ENCODE results near the gene ADH4. TPM values are rescaled to one million over a fixed set of nuclear protein-coding genes. Genes with fewer than 3 reads are reported as not detected.

ADH4 gene
- total RNA-seq, 1 experiment from 2014 or later, result not detected

- no peak for ATAC-seq
- ChIA-PET CTCF (no interaction called here), POLR2A (ENCODE audit: unreplicated experiment) (no interaction called here)
- no peaks in the 10 kb centered on the region for H3K9me3 ChIP-seq (ENCODE audit: low read length)
- intact Hi-C loops (cut with micrococcal nuclease), result no loop called here
- H3K27me3 ChIP-seq (ENCODE audit: low read length), result no peaks in the 10 kb centered on the region
- no peaks in the 10 kb centered on the region for H3F3A ChIP-seq (ENCODE audit: low read length, unreplicated experiment)
- H2AFZ ChIP-seq (ENCODE audit: low read length), result no peak overlapping the region
- no peaks in the 10 kb centered on the region for H4K20me1 ChIP-seq (ENCODE audit: low read length)
- no TSS peak for BruUV-seq (replicated peaks)
- no peak overlapping the region for H3K4me2 ChIP-seq (ENCODE audit: low read length)
- H3K79me2 ChIP-seq (ENCODE audit: low read length), result no peaks in the 10 kb centered on the region
- H3K36me3 ChIP-seq (ENCODE audit: low read depth, low read length), result no peaks in the 10 kb centered on the region
- H3K27ac ChIP-seq (ENCODE audit: low read length), result no peak overlapping the region
- TF ChIP-seq CTCF (conservative IDR thresholded peaks at IDR 0.05; ENCODE audit: low read depth, low read length) (no peak), EZH2phosphoT487 (IDR thresholded peaks at IDR 0.05; ENCODE audit: borderline replicate concordance, low read length) (no peak), EZH2 (IDR thresholded peaks at IDR 0.05; ENCODE audit: low read length, unreplicated experiment) (no peak)
- no peaks in the 10 kb centered on the region for H3K9me2 ChIP-seq (replicated peaks; ENCODE audit: low read length)
- no peaks in the 10 kb centered on the region for H3K4me1 ChIP-seq (ENCODE audit: insufficient read depth, low read length)
- DNase-seq, result no peak
- H3K4me3 ChIP-seq (ENCODE audit: low read length), result no peak overlapping the region
- H3K9ac ChIP-seq (ENCODE audit: low read length), result no peak overlapping the region
Measured at GRCh38 chr4:99104153-99104552, 39.9 kb downstream of the ADH4 start.

- H3K4me3 ChIP-seq (ENCODE audit: low read length), result no peak overlapping the region
- ChIA-PET CTCF (no interaction called here), POLR2A (ENCODE audit: unreplicated experiment) (no interaction called here)
Measured at GRCh38 chr4:99103166-99103565, 40.9 kb downstream of the ADH4 start.

GRCh38 chr4:99102634-99103033 lies 41.5 kb downstream of the ADH4 start:
- ChIA-PET POLR2A (ENCODE audit: unreplicated experiment) (no interaction called here), CTCF (no interaction called here)
- TF ChIP-seq EZH2phosphoT487 (IDR thresholded peaks at IDR 0.05; ENCODE audit: borderline replicate concordance, low read length), result no peak
- no peak for TF ChIP-seq EZH2 (IDR thresholded peaks at IDR 0.05; ENCODE audit: low read length, unreplicated experiment)
- no peak for TF ChIP-seq CTCF (conservative IDR thresholded peaks at IDR 0.05; ENCODE audit: low read depth, low read length)
- no TSS peak for BruUV-seq (replicated peaks)
- H2AFZ ChIP-seq (ENCODE audit: low read length), result no peak overlapping the region
- DNase-seq (no peak), ATAC-seq (no peak)
- no peaks in the 10 kb centered on the region for H3K9me3 ChIP-seq (ENCODE audit: low read length)
- no peak overlapping the region for H3K9ac ChIP-seq (ENCODE audit: low read length)
- H3K79me2 ChIP-seq (ENCODE audit: low read length), result no peaks in the 10 kb centered on the region
- no peaks in the 10 kb centered on the region for H4K20me1 ChIP-seq (ENCODE audit: low read length)
- H3K27me3 ChIP-seq (ENCODE audit: low read length), result no peaks in the 10 kb centered on the region
- no peaks in the 10 kb centered on the region for H3K36me3 ChIP-seq (ENCODE audit: low read depth, low read length)
- no peak overlapping the region for H3K4me3 ChIP-seq (ENCODE audit: low read length)
- H3K4me1 ChIP-seq (ENCODE audit: insufficient read depth, low read length), result no peaks in the 10 kb centered on the region
- no peak overlapping the region for H3K4me2 ChIP-seq (ENCODE audit: low read length)
- intact Hi-C loops (cut with micrococcal nuclease), result no loop called here
- H3K27ac ChIP-seq (ENCODE audit: low read length), result no peak overlapping the region
- no peaks in the 10 kb centered on the region for H3K9me2 ChIP-seq (replicated peaks; ENCODE audit: low read length)
- no peaks in the 10 kb centered on the region for H3F3A ChIP-seq (ENCODE audit: low read length, unreplicated experiment)

More at GRCh38 chr4:99103166-99103565, 40.9 kb downstream of the ADH4 start:
- Histone ChIP-seq H3K27ac (ENCODE audit: low read length) (no peak overlapping the region), H3K9ac (ENCODE audit: low read length) (no peak overlapping the region), H3K9me3 (ENCODE audit: low read length) (no peaks in the 10 kb centered on the region), H2AFZ (ENCODE audit: low read length) (no peak overlapping the region), H3F3A (ENCODE audit: low read length, unreplicated experiment) (no peaks in the 10 kb centered on the region), H3K4me2 (ENCODE audit: low read length) (no peak overlapping the region), H4K20me1 (ENCODE audit: low read length) (no peaks in the 10 kb centered on the region), H3K27me3 (ENCODE audit: low read length) (no peaks in the 10 kb centered on the region), H3K79me2 (ENCODE audit: low read length) (no peaks in the 10 kb centered on the region), H3K9me2 (replicated peaks; ENCODE audit: low read length) (no peaks in the 10 kb centered on the region), H3K36me3 (ENCODE audit: low read depth, low read length) (no peaks in the 10 kb centered on the region), H3K4me1 (ENCODE audit: insufficient read depth, low read length) (no peaks in the 10 kb centered on the region)
- no peak for ATAC-seq
- no peak for DNase-seq
- intact Hi-C loops (cut with micrococcal nuclease), result no loop called here
- no TSS peak for BruUV-seq (replicated peaks)
- TF ChIP-seq CTCF (conservative IDR thresholded peaks at IDR 0.05; ENCODE audit: low read depth, low read length) (no peak), EZH2 (IDR thresholded peaks at IDR 0.05; ENCODE audit: low read length, unreplicated experiment) (no peak), EZH2phosphoT487 (IDR thresholded peaks at IDR 0.05; ENCODE audit: borderline replicate concordance, low read length) (no peak)

All from PC-3 (cell line).